Ovary (tissue), 9 donors: ENCODE data around the gene VMP1. TPM values are rescaled to one million over a fixed set of nuclear protein-coding genes. Genes with fewer than 3 reads are reported as not detected.
"Not testable (repeated sequence)": the region's sequence is repeated elsewhere in the genome, so short reads cannot be mapped to it uniquely, and the experiment has no call there.

Experiments
- DNase-seq, 5 donors: peaks; one replicate each; pipeline ENCODE4 v3.0.0-alpha.2; 2019 to 2020
- H3K27ac ChIP-seq, 2 donors: fragments of 200-600 bp; one replicate each; pipeline versions ENCODE4 v1.5.1 to v1.8.0; 2019 to 2022
- H3K27me3 ChIP-seq: fragments of 200-600 bp; one replicate; pipeline ENCODE4 v1.8.0; 2022
- H3K36me3 ChIP-seq: fragments of 200-600 bp; sonication (generic); one replicate; pipeline ENCODE4 v1.5.1; 2019
- H3K4me1 ChIP-seq: one replicate; pipeline ENCODE4 v1.8.1; 2013; ENCODE audit warnings: mild to moderate bottlenecking, moderate library complexity; ENCODE audit not compliant: insufficient read depth
- H3K4me3 ChIP-seq: fragments of 200-600 bp; sonication (generic); one replicate; pipeline ENCODE4 v1.5.1; 2017
- H3K9me3 ChIP-seq, 2 donors: fragments of 200-600 bp in 1 of 2; sonication (generic) in 1 of 2; one replicate each; pipeline versions ENCODE4 v1.5.1 to v1.8.1; 2013 to 2019; ENCODE audit warnings: mild to moderate bottlenecking in 1 of 2, moderate library complexity in 1 of 2
- EP300 ChIP-seq: sonication (generic); formaldehyde crosslinking; IDR thresholded peaks from one replicate; pipeline ENCODE4 v1.6.1; 2017; ENCODE audit warnings: antibody characterized with exemption
- POLR2A ChIP-seq: fragments of 450-650 bp; IDR thresholded peaks from one replicate; pipeline ENCODE4 v1.6.1; 2017; ENCODE audit warnings: antibody characterized with exemption, mild to moderate bottlenecking, moderate library complexity
- WGBS, 3 donors: extraction: QIAGEN DNeasy Blood & Tissue Kit in 1 of 3; methylation state at CpG; one replicate each; pipeline versions ENCODE4 v1.1.5 to v1.1.7; 2013 to 2017; 5-methylcytosine and 5-hydroxymethylcytosine counted together
- intact Hi-C, 4 donors: fragments of 100-400 bp; cut with DNase I; formaldehyde crosslinking; loops; one replicate each; pipeline versions ENCODE4 v1.11.0 to v1.15.1; 2022 to 2023
- polyA plus RNA-seq, 2 donors: library from polyadenylated mRNA; stranded (reverse); fragments of 200-250 nt in 1 of 2; fragments of 350-450 nt in 1 of 2; fragmentation: Illumina TruSeq in 1 of 2; extraction: RNeasy Lipid Tissue Mini Kit (QIAGEN cat#74804) in 1 of 2; gene quantifications; one replicate each; pipeline ENCODE4 v1.2.3, GENCODE V29; 2013 to 2014
- total RNA-seq, 7 donors: library from RNA; depleted of rRNA in 2 of 7; stranded (reverse); fragments of >200 nt in 2 of 7; fragmentation: NEBNext Ultra II Directional in 3 of 7; extraction: Animal tissue kit (Norgen Biotek cat#: 25700) in 3 of 7; gene quantifications; one replicate each; pipeline versions ENCODE4 v1.1.0 to v1.2.4, GENCODE V29; 2016 to 2023
- TF ChIP-seq, protein P1 (sequence below), 3 donors: fragments of 450-650 bp in 2 of 3; fragments of 200-600 bp in 1 of 3; IDR thresholded peaks; one replicate each; pipeline versions ENCODE4 v1.5.1 to v1.8.0; 2016 to 2022; ENCODE audit warnings: antibody characterized with exemption in 3 of 3, mild to moderate bottlenecking in 1 of 3
- donor health status: DM: no; HTN: no; CAD: no; lungs with moderate emphysema.
- donor health status: DM: no; HTN: no; CAD: no.
- donor health status: Bipolar disorder and iron deficiency.
- donor health status: DM: yes; HTN: yes; CAD: no.
- donor health status: DM: no; HTN: no; CAD: no.
- donor health status: DM: yes; HTN: yes; CAD: no.

The VMP1 gene
- total and polyA plus RNA-seq, 9 donors, result 63.5 to 667 (median 154) TPM

GRCh38 chr17:59845595-59846393, 138.3 kb downstream of the VMP1 start:
- Histone ChIP-seq H3K36me3 (no peaks in the 10 kb centered on the region), H3K27ac (peak overlapping the region in 1 of 2 donors; percentile 67), H3K4me1 (peaks cover 17% of the 10 kb centered on the region), H3K27me3 (no peaks in the 10 kb centered on the region), H3K4me3 (no peak overlapping the region), H3K9me3 (no peaks in the 10 kb centered on the region)
- no peak for DNase-seq
- intact Hi-C loops, result no loop called here
- no peak for TF ChIP-seq POLR2A
- TF ChIP-seq, protein P1, sequence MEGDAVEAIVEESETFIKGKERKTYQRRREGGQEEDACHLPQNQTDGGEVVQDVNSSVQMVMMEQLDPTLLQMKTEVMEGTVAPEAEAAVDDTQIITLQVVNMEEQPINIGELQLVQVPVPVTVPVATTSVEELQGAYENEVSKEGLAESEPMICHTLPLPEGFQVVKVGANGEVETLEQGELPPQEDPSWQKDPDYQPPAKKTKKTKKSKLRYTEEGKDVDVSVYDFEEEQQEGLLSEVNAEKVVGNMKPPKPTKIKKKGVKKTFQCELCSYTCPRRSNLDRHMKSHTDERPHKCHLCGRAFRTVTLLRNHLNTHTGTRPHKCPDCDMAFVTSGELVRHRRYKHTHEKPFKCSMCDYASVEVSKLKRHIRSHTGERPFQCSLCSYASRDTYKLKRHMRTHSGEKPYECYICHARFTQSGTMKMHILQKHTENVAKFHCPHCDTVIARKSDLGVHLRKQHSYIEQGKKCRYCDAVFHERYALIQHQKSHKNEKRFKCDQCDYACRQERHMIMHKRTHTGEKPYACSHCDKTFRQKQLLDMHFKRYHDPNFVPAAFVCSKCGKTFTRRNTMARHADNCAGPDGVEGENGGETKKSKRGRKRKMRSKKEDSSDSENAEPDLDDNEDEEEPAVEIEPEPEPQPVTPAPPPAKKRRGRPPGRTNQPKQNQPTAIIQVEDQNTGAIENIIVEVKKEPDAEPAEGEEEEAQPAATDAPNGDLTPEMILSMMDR (IDR thresholded peaks at IDR 0.05), result no peak
- 23 to 30% (median 25%) methylated on average over 3 of the region's 3 CpGs for WGBS, 3 donors

GRCh38 chr17:59846394-59847165, 139.1 kb downstream of the VMP1 start:
- H3K9me3 ChIP-seq, result no peaks in the 10 kb centered on the region
- H3K27me3 ChIP-seq, result no peaks in the 10 kb centered on the region
- 2 to 4% (median 3%) methylated on average over 7 of the region's 7 CpGs for WGBS, 3 donors
- H3K36me3 ChIP-seq, result no peaks in the 10 kb centered on the region
- intact Hi-C loops, result no loop called here
- H3K4me3 ChIP-seq, result peak overlapping the region; percentile 1
- DNase-seq, result peak; percentile 48 to 75 (median 60)
- TF ChIP-seq EP300 (no peak), POLR2A (no peak)
- TF ChIP-seq, protein P1 (IDR thresholded peaks at IDR 0.05), result peak in 1 of 3 donors; percentile 9
- peaks cover 18% of the 10 kb centered on the region for H3K4me1 ChIP-seq
- peak overlapping the region in 1 of 2 donors; percentile 67 for H3K27ac ChIP-seq

DNA sequence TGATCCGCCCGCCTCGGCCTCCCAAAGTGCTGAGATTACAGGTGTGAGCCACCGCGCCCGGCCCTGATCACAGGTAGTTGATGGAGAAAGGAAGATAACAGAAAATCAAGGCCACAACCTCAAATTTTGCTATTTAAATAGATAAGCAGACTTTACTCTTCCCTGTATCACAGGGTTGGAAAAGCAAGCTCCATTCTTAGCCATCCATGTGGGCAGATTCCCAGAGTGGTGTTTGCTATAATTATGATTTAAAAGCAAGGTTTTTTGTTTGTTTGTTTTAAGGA, 140.9 kb downstream of the VMP1 start:
- TF ChIP-seq POLR2A (no peak), EP300 (no peak)
- TF ChIP-seq, protein P1 (IDR thresholded peaks at IDR 0.05), result no peak
- intact Hi-C loops, result no loop called here
- H3K27ac ChIP-seq, result no peak overlapping the region
- no peak for DNase-seq
- H3K27me3 ChIP-seq, result no peaks in the 10 kb centered on the region
- no peaks in the 10 kb centered on the region for H3K9me3 ChIP-seq
- H3K4me1 ChIP-seq, result peaks cover 22% of the 10 kb centered on the region
- H3K4me3 ChIP-seq, result no peak overlapping the region
- no peaks in the 10 kb centered on the region for H3K36me3 ChIP-seq
- WGBS, 3 donors, result 91 to 96% (median 92%) methylated on average over 6 of the region's 6 CpGs

DNA sequence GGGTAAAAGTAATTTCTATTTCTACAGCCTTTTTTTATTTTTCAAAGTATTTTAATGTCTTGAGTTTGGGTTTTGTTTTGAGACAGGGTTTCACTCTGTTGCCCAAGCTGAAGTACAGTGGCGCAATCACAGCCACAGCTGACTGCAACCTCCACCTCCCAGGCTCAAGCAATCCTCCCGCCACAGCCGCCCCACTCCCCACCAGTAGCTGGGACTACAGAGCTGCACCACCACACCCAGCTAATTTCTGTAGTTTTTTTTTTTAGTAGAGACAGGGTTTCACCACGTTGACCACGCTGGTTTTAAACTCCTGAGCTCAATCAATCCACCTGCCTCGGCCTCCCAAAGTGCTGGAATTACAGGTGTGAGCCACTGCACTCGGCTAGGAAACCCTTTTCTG, 141.3 kb downstream of the VMP1 start:
- Histone ChIP-seq H3K27ac (no peak overlapping the region), H3K9me3 (no peaks in the 10 kb centered on the region), H3K36me3 (no peaks in the 10 kb centered on the region), H3K27me3 (no peaks in the 10 kb centered on the region), H3K4me1 (peaks cover 22% of the 10 kb centered on the region), H3K4me3 (no peak overlapping the region)
- no peak for TF ChIP-seq EP300
- no peak for TF ChIP-seq POLR2A
- TF ChIP-seq, protein P1 (IDR thresholded peaks at IDR 0.05), result no peak
- WGBS, 3 donors, result 73 to 80% (median 77%) methylated on average over 7 of the region's 7 CpGs
- intact Hi-C loops, result no loop called here
- peak in 2 of 5 donors; percentile 53 to 72 for DNase-seq

DNA sequence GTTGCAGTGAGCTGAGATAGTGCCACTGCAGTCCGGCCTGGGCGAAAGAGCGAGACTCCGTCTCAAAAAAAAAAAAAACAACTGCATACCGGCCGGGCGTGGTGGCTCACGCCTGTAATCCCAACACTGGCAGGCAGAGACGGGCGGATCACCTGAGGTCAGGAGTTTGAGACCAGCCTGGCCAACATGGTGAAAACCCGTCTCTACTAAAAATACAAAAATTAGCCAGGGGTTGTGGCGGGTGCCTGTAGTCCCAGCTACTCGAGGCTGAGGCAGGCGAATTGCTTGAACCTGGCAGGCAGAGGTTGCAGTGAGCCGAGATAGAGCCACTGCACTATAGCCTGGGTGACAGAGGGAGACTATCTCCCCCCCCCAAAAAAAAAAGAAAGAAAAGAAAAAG, 142.9 kb downstream of the VMP1 start:
- not testable (repeated sequence) for H3K36me3 ChIP-seq, DNase-seq, H3K4me3 ChIP-seq, H3K27ac ChIP-seq, H3K27me3 ChIP-seq, H3K9me3 ChIP-seq
- 94% methylated on average over 15 of the region's 15 CpGs for WGBS, 3 donors
- intact Hi-C loops, result loop anchor here in 1 of 4 donors (5.0 kb wide), 1 partner anchor 98 kb away; no protein-coding TSS in a partner anchor
- peaks cover 22% of the 10 kb centered on the region for H3K4me1 ChIP-seq
